WTC11 (cell line): ENCODE measurements around the gene RAMP3. TPM values are rescaled to one million over a fixed set of nuclear protein-coding genes. Genes with fewer than 3 reads are reported as not detected.
"Not testable (repeated sequence)": the region's sequence is repeated elsewhere in the genome, so short reads cannot be mapped to it uniquely, and the experiment has no call there.

ENCODE experiments used
- ATAC-seq: fragments of 200-7000 bp; cut with Tn5 transposase; 2 replicates; pipeline ENCODE4 v1.10.0; 2021; ENCODE audit warnings: mild to moderate bottlenecking, moderate library complexity
- CTCF ChIA-PET: fragments of 300-600 bp; sonication (Branson Sonifier 250); formaldehyde crosslinking; loops from one replicate; lab custom pipeline; 2021; ENCODE audit warnings: antibody characterized with exemption; lab: Charles Lee
- POLR2A ChIA-PET: fragments of 350-600 bp; sonication (Branson Sonifier 250); formaldehyde crosslinking; loops from one replicate; lab custom pipeline; 2021; ENCODE audit warnings: antibody characterized with exemption; lab: Charles Lee
- DNase-seq: peaks from one replicate; pipeline ENCODE4 v3.0.0; 2021; ENCODE audit warnings: low spot score
- H3K27ac Mint-ChIP-seq: 2 replicates; pipeline ENCODE4 v1.8.0; 2021; ENCODE audit warnings: mixed read lengths
- H3K27me3 Mint-ChIP-seq: 2 replicates; pipeline ENCODE4 v1.8.0; 2021; ENCODE audit warnings: low read depth, mild to moderate bottlenecking, moderate library complexity, mixed read lengths
- H3K36me3 Mint-ChIP-seq: 2 replicates; pipeline ENCODE4 v1.8.0; 2021; ENCODE audit warnings: mixed read lengths
- H3K4me1 Mint-ChIP-seq: 2 replicates; pipeline ENCODE4 v1.8.0; 2022; ENCODE audit warnings: mixed read lengths
- H3K4me3 Mint-ChIP-seq: 2 replicates; pipeline ENCODE4 v1.8.0; 2021; ENCODE audit warnings: mild to moderate bottlenecking, moderate library complexity, mixed read lengths
- H3K9me3 Mint-ChIP-seq: 2 replicates; pipeline ENCODE4 v1.8.0; 2021; ENCODE audit warnings: mixed read lengths
- ATF2 ChIP-seq: sonication (generic); formaldehyde crosslinking; IDR thresholded peaks from 2 replicates; pipeline ENCODE4 v1.8.1; 2022; ENCODE audit warnings: low read depth, missing genetic modification reagents, borderline replicate concordance
- ATF3 ChIP-seq: sonication (generic); formaldehyde crosslinking; conservative IDR thresholded peaks from 2 replicates; pipeline ENCODE4 v1.8.1; 2022; ENCODE audit warnings: mild to moderate bottlenecking, missing genetic modification reagents
- CBFB ChIP-seq: sonication (generic); formaldehyde crosslinking; IDR thresholded peaks from 2 replicates; pipeline ENCODE4 v1.8.1; 2022; ENCODE audit warnings: mild to moderate bottlenecking, low read depth, missing genetic modification reagents
- ELF4 ChIP-seq: sonication (generic); formaldehyde crosslinking; IDR thresholded peaks from 2 replicates; pipeline ENCODE4 v1.8.1; 2022; ENCODE audit warnings: low read depth, mild to moderate bottlenecking, moderate library complexity, missing genetic modification reagents
- ESRRA ChIP-seq: sonication (generic); formaldehyde crosslinking; IDR thresholded peaks from 2 replicates; pipeline ENCODE4 v1.8.1; 2022; ENCODE audit warnings: mild to moderate bottlenecking, missing genetic modification reagents, borderline replicate concordance
- ETV6 ChIP-seq: sonication (generic); formaldehyde crosslinking; IDR thresholded peaks from 2 replicates; pipeline ENCODE4 v1.8.1; 2022; ENCODE audit warnings: mild to moderate bottlenecking, missing genetic modification reagents
- GABPB1 ChIP-seq: sonication (generic); formaldehyde crosslinking; IDR thresholded peaks from 2 replicates; pipeline ENCODE4 v1.8.1; 2023; ENCODE audit warnings: mild to moderate bottlenecking, missing genetic modification reagents
- MAX ChIP-seq: sonication (generic); formaldehyde crosslinking; IDR thresholded peaks from 2 replicates; pipeline ENCODE4 v1.8.0; 2022; ENCODE audit warnings: mild to moderate bottlenecking, missing genetic modification reagents
- NFATC4 ChIP-seq: fragments of 250-450 bp; sonication (Bioruptor Pico); IDR thresholded peaks from 2 replicates; pipeline ENCODE4 v1.9.0; 2021; ENCODE audit warnings: mild to moderate bottlenecking
- RELA ChIP-seq: sonication (generic); formaldehyde crosslinking; IDR thresholded peaks from 2 replicates; pipeline ENCODE4 v1.8.1; 2022; ENCODE audit warnings: missing genetic modification reagents, mild to moderate bottlenecking, borderline replicate concordance
- SMAD3 ChIP-seq: sonication (generic); formaldehyde crosslinking; IDR thresholded peaks from 2 replicates; pipeline ENCODE4 v1.8.0; 2022; ENCODE audit warnings: missing genetic modification reagents, mild to moderate bottlenecking, borderline replicate concordance
- SP1 ChIP-seq: sonication (generic); formaldehyde crosslinking; conservative IDR thresholded peaks from 2 replicates; pipeline ENCODE4 v1.8.1; 2022; ENCODE audit warnings: missing genetic modification reagents
- STAT6 ChIP-seq: sonication (generic); formaldehyde crosslinking; conservative IDR thresholded peaks from 2 replicates; pipeline ENCODE4 v1.8.1; 2023; ENCODE audit warnings: mild to moderate bottlenecking, low read depth, missing genetic modification reagents, moderate library complexity
- TCF7 ChIP-seq: sonication (generic); formaldehyde crosslinking; IDR thresholded peaks from 2 replicates; pipeline ENCODE4 v1.8.0; 2022; ENCODE audit warnings: mild to moderate bottlenecking, low read depth, missing genetic modification reagents, moderate library complexity
- TEAD1 ChIP-seq: sonication (generic); formaldehyde crosslinking; IDR thresholded peaks from 2 replicates; pipeline ENCODE4 v1.8.0; 2022; ENCODE audit warnings: mild to moderate bottlenecking, missing genetic modification reagents
- ZNF281 ChIP-seq: sonication (generic); formaldehyde crosslinking; IDR thresholded peaks from 2 replicates; pipeline ENCODE4 v1.8.0; 2023; ENCODE audit warnings: mild to moderate bottlenecking, missing genetic modification reagents
- ZNF416 ChIP-seq: fragments of 250-450 bp; sonication (Bioruptor Pico); IDR thresholded peaks from 2 replicates; pipeline ENCODE4 v1.9.0; 2021; ENCODE audit warnings: mild to moderate bottlenecking, inconsistent platforms
- ZNF425 ChIP-seq: fragments of 250-450 bp; sonication (Bioruptor Pico); conservative IDR thresholded peaks from 2 replicates; pipeline ENCODE4 v1.9.0; 2021; ENCODE audit warnings: mild to moderate bottlenecking
- total RNA-seq: library from RNA; stranded (reverse); gene quantifications from 3 replicates; pipeline ENCODE4 v1.2.3, GENCODE V29; 2021
- TF ChIP-seq, protein P1 (sequence below): fragments of 250-450 bp; sonication (Bioruptor Pico); IDR thresholded peaks from 2 replicates; pipeline ENCODE4 v1.9.0; 2021; ENCODE audit warnings: mild to moderate bottlenecking
- TF ChIP-seq, protein P2 (sequence below): sonication (generic); formaldehyde crosslinking; IDR thresholded peaks from 2 replicates; pipeline ENCODE4 v1.8.1; 2023; ENCODE audit warnings: mild to moderate bottlenecking, missing genetic modification reagents, moderate library complexity

The RAMP3 gene
- total RNA-seq, 1 experiment from 2014 or later = 0.85 TPM

GRCh38 chr7:45111298-45112223, 46.0 kb upstream of the RAMP3 start, which contains the start of gene TBRG4 (continued):
- TF ChIP-seq STAT6 (CRISPR knock-in tag) (no peak), ESRRA (CRISPR knock-in tag) (peak; percentile 96), TEAD1 (no peak; the same call in 1 of the 2 replicates), CBFB (CRISPR knock-in tag) (no peak), SMAD3 (CRISPR knock-in tag) (peak; percentile 85), ZNF416 (CRISPR knock-in tag) (peak; percentile 88; the same call in 1 of the 2 replicates), ATF3 (no peak), RELA (CRISPR knock-in tag) (peak; percentile 81; the same call in 1 of the 2 replicates), GABPB1 (CRISPR knock-in tag) (peak; percentile 89), TCF7 (CRISPR knock-in tag) (no peak)
- TF ChIP-seq, protein P1, sequence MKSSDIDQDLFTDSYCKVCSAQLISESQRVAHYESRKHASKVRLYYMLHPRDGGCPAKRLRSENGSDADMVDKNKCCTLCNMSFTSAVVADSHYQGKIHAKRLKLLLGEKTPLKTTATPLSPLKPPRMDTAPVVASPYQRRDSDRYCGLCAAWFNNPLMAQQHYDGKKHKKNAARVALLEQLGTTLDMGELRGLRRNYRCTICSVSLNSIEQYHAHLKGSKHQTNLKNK (CRISPR knock-in tag) = no peak
- TF ChIP-seq, protein P2, sequence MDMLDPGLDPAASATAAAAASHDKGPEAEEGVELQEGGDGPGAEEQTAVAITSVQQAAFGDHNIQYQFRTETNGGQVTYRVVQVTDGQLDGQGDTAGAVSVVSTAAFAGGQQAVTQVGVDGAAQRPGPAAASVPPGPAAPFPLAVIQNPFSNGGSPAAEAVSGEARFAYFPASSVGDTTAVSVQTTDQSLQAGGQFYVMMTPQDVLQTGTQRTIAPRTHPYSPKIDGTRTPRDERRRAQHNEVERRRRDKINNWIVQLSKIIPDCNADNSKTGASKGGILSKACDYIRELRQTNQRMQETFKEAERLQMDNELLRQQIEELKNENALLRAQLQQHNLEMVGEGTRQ = peak; percentile 52

DNA sequence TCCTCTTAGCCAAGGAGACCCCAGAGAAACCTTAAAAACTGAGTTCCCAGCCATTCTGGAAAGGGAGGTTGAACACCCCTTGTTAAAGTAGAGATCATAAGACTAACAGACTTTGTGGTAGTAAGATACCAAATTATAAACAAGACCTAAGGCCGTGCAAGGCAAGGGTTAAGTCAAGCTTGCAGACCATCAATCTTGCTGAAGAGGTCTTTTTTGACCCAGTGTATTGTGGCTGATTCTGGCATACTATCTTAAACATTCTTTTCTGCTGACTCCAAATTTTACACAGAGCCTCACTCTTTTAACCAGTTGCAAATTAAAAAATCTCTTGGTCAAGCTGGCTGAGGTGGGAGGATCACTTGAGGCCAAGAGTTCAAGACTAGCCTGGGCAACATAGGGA, 44.9 kb upstream of the RAMP3 start:
- H3K9me3 Mint-ChIP-seq = no peaks in the 10 kb centered on the region
- ChIA-PET CTCF (interaction anchor here (1.2 to 2.0 kb wide), 2 partner anchors 23 to 264 kb away, joined by 4 to 15 read pairs; no protein-coding TSS in a partner anchor), POLR2A (interaction anchor here (1.4 to 2.2 kb wide), 2 partner anchors 24 to 111 kb away, joined by 5 to 7 read pairs; partner anchors contain the start of gene NACAD)
- DNase-seq = no peak
- peak overlapping the region; percentile 92 for H3K27ac Mint-ChIP-seq
- peak overlapping the region; percentile 99 for H3K4me3 Mint-ChIP-seq
- no peak for ATAC-seq
- H3K4me1 Mint-ChIP-seq = peaks cover 12% of the 10 kb centered on the region
- TF ChIP-seq ATF2 (CRISPR knock-in tag) (no peak), ZNF281 (CRISPR knock-in tag) (no peak), MAX (no peak), ELF4 (CRISPR knock-in tag) (no peak), NFATC4 (CRISPR knock-in tag) (no peak), ETV6 (CRISPR knock-in tag) (no peak), SP1 (CRISPR knock-in tag) (no peak), ESRRA (CRISPR knock-in tag) (no peak), ZNF425 (CRISPR knock-in tag) (no peak)
- TF ChIP-seq, all 79 proteins: peak for 0
- H3K27me3 Mint-ChIP-seq = peaks cover 21% of the 10 kb centered on the region
- H3K36me3 Mint-ChIP-seq = peaks cover 13% of the 10 kb centered on the region

- CTCF ChIA-PET = interaction anchor here (0.9 to 1.3 kb wide), 2 partner anchors 22 to 141 kb away, joined by 4 to 5 read pairs; no protein-coding TSS in a partner anchor
- POLR2A ChIA-PET, H3K4me3 Mint-ChIP-seq, H3K27ac Mint-ChIP-seq, H3K9me3 Mint-ChIP-seq, DNase-seq, H3K36me3 Mint-ChIP-seq, ATAC-seq: not testable (repeated sequence)
- Mint-ChIP-seq H3K4me1 (peaks cover 12% of the 10 kb centered on the region), H3K27me3 (peaks cover 21% of the 10 kb centered on the region)
These were observed 43.3 kb upstream of the RAMP3 start for GRCh38 chr7:45114257-45114656.
